ENCODE results near the gene METTL25. TPM values are rescaled to one million over a fixed set of nuclear protein-coding genes. Genes with fewer than 3 reads are reported as not detected.

METTL25 gene
- total RNA-seq, 2 donors from 2014 or later: 16.0 to 20.8 TPM

DNA sequence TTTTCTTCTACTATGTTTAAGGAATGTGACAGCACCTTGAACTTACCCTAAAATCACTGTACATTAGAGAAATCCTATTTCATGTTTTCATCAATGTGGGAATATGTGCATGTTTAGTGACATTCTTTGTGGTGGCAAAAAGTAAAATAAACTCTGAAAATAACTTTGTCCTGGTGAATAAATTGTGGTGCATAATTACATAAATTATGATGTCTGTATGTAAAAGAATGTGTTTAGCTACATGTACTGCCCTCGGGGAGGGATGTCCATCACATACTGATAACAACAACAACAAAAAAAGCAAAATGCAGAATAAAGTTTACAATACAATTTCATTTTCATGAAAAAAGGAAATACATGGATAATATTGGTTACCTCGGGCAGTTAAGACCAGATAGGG lies 157.3 kb downstream of the METTL25 start:
- Histone ChIP-seq H3K27ac (no peak overlapping the region), H3K4me3 (no peak overlapping the region), H3K36me3 (no peaks in the 10 kb centered on the region), H3K27me3 (replicated peaks; ENCODE audit: insufficient read depth) (no peaks in the 10 kb centered on the region), H3K9me3 (no peaks in the 10 kb centered on the region), H3K4me1 (replicated peaks) (no peaks in the 10 kb centered on the region)
- TF ChIP-seq POLR2A (IDR thresholded peaks at IDR 0.05) (no peak), POLR2AphosphoS5 (IDR thresholded peaks at IDR 0.05) (no peak)
- TF ChIP-seq, protein P1, sequence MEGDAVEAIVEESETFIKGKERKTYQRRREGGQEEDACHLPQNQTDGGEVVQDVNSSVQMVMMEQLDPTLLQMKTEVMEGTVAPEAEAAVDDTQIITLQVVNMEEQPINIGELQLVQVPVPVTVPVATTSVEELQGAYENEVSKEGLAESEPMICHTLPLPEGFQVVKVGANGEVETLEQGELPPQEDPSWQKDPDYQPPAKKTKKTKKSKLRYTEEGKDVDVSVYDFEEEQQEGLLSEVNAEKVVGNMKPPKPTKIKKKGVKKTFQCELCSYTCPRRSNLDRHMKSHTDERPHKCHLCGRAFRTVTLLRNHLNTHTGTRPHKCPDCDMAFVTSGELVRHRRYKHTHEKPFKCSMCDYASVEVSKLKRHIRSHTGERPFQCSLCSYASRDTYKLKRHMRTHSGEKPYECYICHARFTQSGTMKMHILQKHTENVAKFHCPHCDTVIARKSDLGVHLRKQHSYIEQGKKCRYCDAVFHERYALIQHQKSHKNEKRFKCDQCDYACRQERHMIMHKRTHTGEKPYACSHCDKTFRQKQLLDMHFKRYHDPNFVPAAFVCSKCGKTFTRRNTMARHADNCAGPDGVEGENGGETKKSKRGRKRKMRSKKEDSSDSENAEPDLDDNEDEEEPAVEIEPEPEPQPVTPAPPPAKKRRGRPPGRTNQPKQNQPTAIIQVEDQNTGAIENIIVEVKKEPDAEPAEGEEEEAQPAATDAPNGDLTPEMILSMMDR (IDR thresholded peaks at IDR 0.05): no peak
- intact Hi-C loops (cut with DNase I): no loop called here
- no peak for DNase-seq (ENCODE audit: low spot score)
- WGBS: 83% methylated on average over 2 of the region's 2 CpGs

DNA sequence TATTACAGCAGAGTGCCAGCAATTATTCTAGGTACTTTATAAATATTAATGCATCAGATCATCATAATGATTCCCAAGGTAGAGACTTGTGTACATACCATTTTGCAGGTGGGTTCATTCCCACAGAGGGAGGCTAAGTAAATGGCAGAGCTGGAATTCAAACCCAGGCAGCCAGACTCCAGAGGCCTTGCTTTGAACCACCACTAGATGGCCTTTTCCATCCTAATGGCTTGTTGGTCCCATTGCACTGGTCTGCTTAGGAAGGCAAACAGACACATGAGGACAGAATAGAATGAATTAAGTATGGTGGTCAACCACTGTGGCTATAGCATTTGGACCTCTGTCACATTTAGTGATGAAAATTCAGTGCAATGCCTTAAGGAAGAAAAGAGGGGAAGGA lies 158.7 kb downstream of the METTL25 start:
- intact Hi-C loops (cut with DNase I): no loop called here
- Histone ChIP-seq H3K4me1 (replicated peaks) (no peaks in the 10 kb centered on the region), H3K27me3 (replicated peaks; ENCODE audit: insufficient read depth) (no peaks in the 10 kb centered on the region), H3K4me3 (no peak overlapping the region), H3K27ac (no peak overlapping the region), H3K9me3 (no peaks in the 10 kb centered on the region), H3K36me3 (no peaks in the 10 kb centered on the region)
- no peak for DNase-seq (ENCODE audit: low spot score)
- TF ChIP-seq, protein P1 (IDR thresholded peaks at IDR 0.05): no peak
- TF ChIP-seq POLR2AphosphoS5 (IDR thresholded peaks at IDR 0.05): no peak

DNA sequence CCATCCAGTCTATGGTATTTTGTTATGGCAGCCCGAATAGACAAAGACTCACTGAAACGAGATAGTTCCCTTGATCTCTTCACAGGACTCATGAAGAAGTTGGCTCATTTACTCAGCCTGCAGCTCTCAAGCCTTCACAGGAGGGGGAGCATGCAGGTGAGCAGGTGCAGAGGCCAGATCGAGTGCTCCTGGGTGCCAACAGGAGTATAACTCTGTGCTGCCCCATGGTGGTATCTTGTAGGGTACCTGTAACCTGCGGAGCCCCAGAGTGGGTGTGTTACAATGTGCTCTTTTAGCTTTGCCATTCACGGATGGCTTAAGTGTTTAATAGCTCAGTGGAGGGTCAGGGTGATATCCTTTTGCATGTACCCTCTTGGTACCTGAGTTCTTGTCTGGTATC lies 159.5 kb downstream of the METTL25 start:
- Histone ChIP-seq H3K27ac (no peak overlapping the region), H3K9me3 (no peaks in the 10 kb centered on the region), H3K36me3 (no peaks in the 10 kb centered on the region), H3K27me3 (replicated peaks; ENCODE audit: insufficient read depth) (no peaks in the 10 kb centered on the region), H3K4me1 (replicated peaks) (no peaks in the 10 kb centered on the region), H3K4me3 (no peak overlapping the region)
- intact Hi-C loops (cut with DNase I): no loop called here
- 85% methylated on average over 5 of the region's 5 CpGs for WGBS
- TF ChIP-seq POLR2A (IDR thresholded peaks at IDR 0.05): no peak
- DNase-seq (ENCODE audit: low spot score): no peak

DNA sequence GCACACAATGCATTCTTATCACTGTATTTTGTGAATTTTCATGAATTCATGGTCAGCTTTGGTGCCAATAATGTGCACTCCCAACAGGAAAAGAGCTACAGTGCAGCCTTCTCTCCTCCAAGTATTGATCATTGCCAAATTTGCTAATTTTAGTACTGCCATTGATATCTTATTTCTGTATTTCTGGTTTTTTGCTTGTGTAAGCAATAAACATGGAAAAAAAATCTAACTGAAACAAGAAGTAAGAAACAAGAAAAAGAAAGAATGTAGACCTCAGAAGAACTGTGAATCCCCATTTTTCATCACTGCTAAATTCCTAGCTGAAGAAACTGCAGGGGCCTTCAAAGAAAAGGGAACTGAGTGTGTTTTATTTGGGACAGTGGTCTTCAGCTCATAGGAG lies 161.2 kb downstream of the METTL25 start:
- no peak overlapping the region for H3K27ac ChIP-seq
- DNase-seq (ENCODE audit: low spot score): no peak
- no peaks in the 10 kb centered on the region for H3K4me1 ChIP-seq (replicated peaks)
- H3K27me3 ChIP-seq (replicated peaks; ENCODE audit: insufficient read depth): no peaks in the 10 kb centered on the region
- no peaks in the 10 kb centered on the region for H3K9me3 ChIP-seq
- no peak overlapping the region for H3K4me3 ChIP-seq
- intact Hi-C loops (cut with DNase I): no loop called here
- no peak for TF ChIP-seq POLR2A (IDR thresholded peaks at IDR 0.05)
- TF ChIP-seq, protein P1 (IDR thresholded peaks at IDR 0.05): no peak
- no peak for TF ChIP-seq POLR2AphosphoS5 (IDR thresholded peaks at IDR 0.05)
- no peaks in the 10 kb centered on the region for H3K36me3 ChIP-seq

DNA sequence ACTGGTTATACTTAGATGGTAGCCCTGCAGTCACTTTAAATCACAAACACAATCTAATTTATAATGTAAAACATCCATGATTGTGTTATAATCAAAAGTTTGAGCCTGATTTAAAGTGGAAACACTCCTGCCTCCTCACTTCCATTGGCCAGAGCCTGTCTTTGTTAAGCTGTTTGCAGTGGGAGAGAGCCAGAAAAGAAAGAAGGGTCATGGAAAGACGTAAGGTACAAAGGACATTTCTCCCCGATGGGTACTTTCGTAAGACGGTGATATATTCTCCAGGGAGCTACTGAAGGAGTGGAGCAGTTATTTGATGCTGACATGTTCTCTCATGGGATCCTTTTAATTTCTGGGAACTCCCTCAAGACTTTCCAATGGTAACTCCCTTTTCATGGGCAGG lies 164.0 kb downstream of the METTL25 start:
- Histone ChIP-seq H3K4me3 (no peak overlapping the region), H3K36me3 (no peaks in the 10 kb centered on the region), H3K27me3 (replicated peaks; ENCODE audit: insufficient read depth) (no peaks in the 10 kb centered on the region), H3K9me3 (no peaks in the 10 kb centered on the region), H3K27ac (no peak overlapping the region), H3K4me1 (replicated peaks) (no peaks in the 10 kb centered on the region)
- intact Hi-C loops (cut with DNase I): loop anchor here (10.0 kb wide), 1 partner anchor 1983 kb away; no protein-coding TSS in a partner anchor
- no peak for DNase-seq (ENCODE audit: low spot score)
- WGBS: 95% methylated on average over 4 of the region's 4 CpGs
- TF ChIP-seq POLR2A (IDR thresholded peaks at IDR 0.05) (no peak), POLR2AphosphoS5 (IDR thresholded peaks at IDR 0.05) (no peak)
- TF ChIP-seq, protein P1 (IDR thresholded peaks at IDR 0.05): no peak
